Measurements from ENCODE around the gene HEY2. TPM values are rescaled to one million over a fixed set of nuclear protein-coding genes. Genes with fewer than 3 reads are reported as not detected.

Gene HEY2
- total RNA-seq, 1 experiment from 2014 or later = not detected

DNA sequence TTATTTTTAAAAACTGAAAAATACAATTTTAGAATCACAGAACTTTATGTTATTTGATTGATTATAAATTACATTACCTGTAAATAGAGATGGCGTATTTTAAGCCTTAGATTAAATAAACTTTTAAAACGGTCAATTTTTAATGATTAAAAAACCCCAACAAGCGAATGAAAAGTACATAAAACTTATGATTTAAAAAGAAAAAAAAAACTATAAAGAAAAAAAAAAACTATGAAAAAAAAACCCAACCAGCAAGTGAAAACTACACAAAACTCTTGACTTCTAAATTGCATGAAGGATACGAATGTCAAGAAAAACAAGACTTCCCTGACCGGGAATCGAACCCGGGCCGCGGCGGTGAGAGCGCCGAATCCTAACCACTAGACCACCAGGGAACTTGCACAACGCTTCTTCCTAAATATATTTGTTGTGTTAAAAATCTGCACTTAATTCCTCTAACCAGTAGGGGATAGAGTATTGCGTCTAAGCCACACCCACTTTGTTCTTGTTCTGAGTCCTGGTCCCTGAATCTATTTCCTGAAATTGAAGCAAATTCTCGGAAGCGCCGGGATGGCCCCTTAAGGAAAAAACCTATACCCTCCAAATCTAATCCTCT is 30.6 kb downstream of the HEY2 start:
- Mint-ChIP-seq H3K27ac (ENCODE audit: low read depth, unreplicated experiment) (no peak overlapping the region), H3K4me3 (ENCODE audit: unreplicated experiment) (no peak overlapping the region), H3K4me1 (ENCODE audit: insufficient read depth, unreplicated experiment) (peaks cover 14% of the 10 kb centered on the region), H3K36me3 (ENCODE audit: insufficient read depth, unreplicated experiment) (peaks cover 5% of the 10 kb centered on the region), H3K9me3 (ENCODE audit: unreplicated experiment) (no peaks in the 10 kb centered on the region), H3K27me3 (ENCODE audit: insufficient read depth, unreplicated experiment) (peaks cover 14% of the 10 kb centered on the region)
- intact Hi-C loops (cut with micrococcal nuclease) = loop anchor here (2.0 to 5.0 kb wide), 3 partner anchors 127 to 817 kb away; partner anchors contain the start of gene RNF217
- DNase-seq (ENCODE audit: unreplicated experiment) = peak; percentile 94
- CTCF ChIA-PET = interaction anchor here (0.8 to 14.9 kb wide), 11 partner anchors 9 to 811 kb away, joined by 3 to 270 read pairs (median 5); partner anchors contain the start of genes HINT3 and NCOA7
- POLR2A ChIA-PET = interaction anchor here (0.5 to 7.1 kb wide), 24 partner anchors 12 to 1975 kb away, joined by 3 to 207 read pairs (median 6); partner anchors contain the start of genes HDDC2, HINT3, NCOA7 and RNF217
- no TSS peak for BruUV-seq (replicated peaks)
- TF ChIP-seq, protein P1, sequence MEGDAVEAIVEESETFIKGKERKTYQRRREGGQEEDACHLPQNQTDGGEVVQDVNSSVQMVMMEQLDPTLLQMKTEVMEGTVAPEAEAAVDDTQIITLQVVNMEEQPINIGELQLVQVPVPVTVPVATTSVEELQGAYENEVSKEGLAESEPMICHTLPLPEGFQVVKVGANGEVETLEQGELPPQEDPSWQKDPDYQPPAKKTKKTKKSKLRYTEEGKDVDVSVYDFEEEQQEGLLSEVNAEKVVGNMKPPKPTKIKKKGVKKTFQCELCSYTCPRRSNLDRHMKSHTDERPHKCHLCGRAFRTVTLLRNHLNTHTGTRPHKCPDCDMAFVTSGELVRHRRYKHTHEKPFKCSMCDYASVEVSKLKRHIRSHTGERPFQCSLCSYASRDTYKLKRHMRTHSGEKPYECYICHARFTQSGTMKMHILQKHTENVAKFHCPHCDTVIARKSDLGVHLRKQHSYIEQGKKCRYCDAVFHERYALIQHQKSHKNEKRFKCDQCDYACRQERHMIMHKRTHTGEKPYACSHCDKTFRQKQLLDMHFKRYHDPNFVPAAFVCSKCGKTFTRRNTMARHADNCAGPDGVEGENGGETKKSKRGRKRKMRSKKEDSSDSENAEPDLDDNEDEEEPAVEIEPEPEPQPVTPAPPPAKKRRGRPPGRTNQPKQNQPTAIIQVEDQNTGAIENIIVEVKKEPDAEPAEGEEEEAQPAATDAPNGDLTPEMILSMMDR (IDR thresholded peaks at IDR 0.05; ENCODE audit: unreplicated experiment) = no peak

DNA sequence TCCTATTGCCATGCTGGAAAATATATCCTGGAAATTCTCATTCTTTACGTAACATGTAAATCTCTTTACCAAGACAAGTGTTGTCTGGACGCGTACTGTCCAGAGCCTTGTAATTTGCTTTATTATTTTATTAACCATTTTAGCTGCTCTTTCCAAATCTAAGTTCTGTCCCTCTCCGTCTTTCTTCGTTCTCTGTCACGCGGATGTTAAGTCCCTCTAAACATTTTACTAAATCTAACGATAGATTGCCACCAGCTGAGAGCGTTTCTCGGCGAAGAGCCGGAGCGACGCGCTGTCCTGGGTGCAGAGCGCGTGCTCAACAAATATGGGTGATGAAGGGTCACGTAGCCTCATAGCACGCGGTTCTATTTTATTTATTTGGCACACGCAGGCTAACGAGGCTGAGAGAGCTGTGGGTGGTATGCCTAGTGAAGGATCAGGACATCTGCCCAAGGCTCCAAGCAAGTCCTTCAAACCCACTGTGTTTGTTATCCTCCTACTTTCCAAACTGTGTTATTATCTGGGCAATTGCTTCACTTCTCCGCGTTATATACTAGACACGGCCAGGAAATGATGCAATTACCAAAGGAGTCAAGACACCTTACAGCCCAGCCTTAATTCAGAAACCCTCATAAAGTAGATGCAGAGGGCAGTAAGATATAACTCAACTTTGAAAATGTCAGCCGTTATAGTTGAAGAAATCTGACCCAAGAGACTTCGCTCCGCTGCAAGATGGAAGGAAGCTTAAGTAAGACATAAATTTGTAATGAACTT is 31.3 kb downstream of the HEY2 start:
- Mint-ChIP-seq H3K9me3 (ENCODE audit: unreplicated experiment) (no peaks in the 10 kb centered on the region), H3K36me3 (ENCODE audit: insufficient read depth, unreplicated experiment) (peaks cover 8% of the 10 kb centered on the region), H3K27ac (ENCODE audit: low read depth, unreplicated experiment) (no peak overlapping the region), H3K4me3 (ENCODE audit: unreplicated experiment) (no peak overlapping the region), H3K27me3 (ENCODE audit: insufficient read depth, unreplicated experiment) (peaks cover 7% of the 10 kb centered on the region), H3K4me1 (ENCODE audit: insufficient read depth, unreplicated experiment) (peaks cover 14% of the 10 kb centered on the region)
- CTCF ChIA-PET = interaction anchor here (0.6 to 14.9 kb wide), 19 partner anchors 10 to 812 kb away, joined by 3 to 270 read pairs (median 4); partner anchors contain the start of genes HINT3 and NCOA7
- TF ChIP-seq, protein P1 (IDR thresholded peaks at IDR 0.05; ENCODE audit: unreplicated experiment) = no peak
- intact Hi-C loops (cut with micrococcal nuclease) = loop anchor here (2.0 to 5.0 kb wide), 3 partner anchors 127 to 818 kb away; partner anchors contain the start of gene RNF217
- TSS peak; percentile 100 for BruUV-seq (replicated peaks)
- POLR2A ChIA-PET = interaction anchor here (0.5 to 7.1 kb wide), 39 partner anchors 11 to 1976 kb away, joined by 3 to 207 read pairs (median 4); partner anchors contain the start of genes HDDC2, HINT3, NCOA7 and RNF146
- DNase-seq (ENCODE audit: unreplicated experiment) = peak; percentile 92

DNA sequence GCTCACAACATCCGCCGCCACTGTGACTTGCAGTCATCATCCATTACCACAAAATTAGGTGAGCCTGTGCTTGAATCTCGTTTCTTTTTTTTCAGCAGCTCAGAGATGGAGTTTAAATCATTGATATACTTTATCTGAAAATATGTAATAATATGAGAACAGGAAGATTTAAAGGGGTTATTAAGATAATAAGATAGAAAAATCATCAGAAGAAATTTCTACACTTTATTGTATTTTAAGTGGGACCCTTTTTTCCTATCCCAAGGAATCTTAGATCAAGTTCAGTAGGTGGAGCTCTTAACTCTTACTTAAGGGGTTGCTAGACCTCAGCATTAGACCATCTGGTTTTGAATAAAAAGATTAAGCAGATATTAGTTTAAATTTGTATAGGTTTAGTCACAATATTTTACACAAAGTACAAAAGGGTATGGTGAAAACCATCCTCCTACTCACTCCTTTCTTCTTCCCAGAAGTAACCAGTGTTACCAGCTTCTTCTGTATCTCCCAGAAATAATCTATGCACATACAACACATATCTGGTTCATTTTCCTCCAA is 32.0 kb downstream of the HEY2 start:
- CTCF ChIA-PET = interaction anchor here (0.6 to 14.9 kb wide), 24 partner anchors 8 to 793 kb away, joined by 3 to 270 read pairs (median 4); partner anchors contain the start of genes HINT3 and NCOA7

More for the DNA sequence above, 32.0 kb downstream of the HEY2 start:
- Mint-ChIP-seq H3K27me3 (ENCODE audit: insufficient read depth, unreplicated experiment) (peaks cover under 1% of the 10 kb centered on the region), H3K4me3 (ENCODE audit: unreplicated experiment) (no peak overlapping the region), H3K36me3 (ENCODE audit: insufficient read depth, unreplicated experiment) (peaks cover 15% of the 10 kb centered on the region), H3K9me3 (ENCODE audit: unreplicated experiment) (no peaks in the 10 kb centered on the region), H3K27ac (ENCODE audit: low read depth, unreplicated experiment) (no peak overlapping the region), H3K4me1 (ENCODE audit: insufficient read depth, unreplicated experiment) (peaks cover 14% of the 10 kb centered on the region)
- TF ChIP-seq, protein P1 (IDR thresholded peaks at IDR 0.05; ENCODE audit: unreplicated experiment) = no peak
- intact Hi-C loops (cut with micrococcal nuclease) = loop anchor here (2.0 to 5.0 kb wide), 3 partner anchors 126 to 819 kb away; partner anchors contain the start of gene RNF217
- POLR2A ChIA-PET = interaction anchor here (0.6 to 7.1 kb wide), 36 partner anchors 10 to 1485 kb away, joined by 3 to 207 read pairs (median 5); partner anchors contain the start of genes HDDC2, HINT3, NCOA7 and RNF146
- TSS peak; percentile 72 for BruUV-seq (replicated peaks)
- no peak for DNase-seq (ENCODE audit: unreplicated experiment)

Data from MCF 10A (cell line).